Sigmoid colon (tissue), 7 donors: ENCODE data around the gene CRLF1. TPM values are rescaled to one million over a fixed set of nuclear protein-coding genes. Genes with fewer than 3 reads are reported as not detected.
A peak's percentile ranks its signal among the peaks of the same experiment; 100 is the strongest.
"Not testable (repeated sequence)": the region's sequence is repeated elsewhere in the genome, so short reads cannot be mapped to it uniquely, and the experiment has no call there.

Source experiments
- DNase-seq: peaks from one replicate; pipeline ENCODE4 v3.0.0-alpha.2; 2019
- H3K27ac ChIP-seq, 4 donors: fragments of 200-600 bp; sonication (generic); one replicate each; pipeline ENCODE4 v1.5.1; 2016 to 2019; ENCODE audit warnings: mild to moderate bottlenecking in 1 of 4
- H3K27me3 ChIP-seq, 3 donors: fragments of 200-600 bp; sonication (generic); one replicate each; pipeline ENCODE4 v1.5.1; 2019; ENCODE audit warnings: mild to moderate bottlenecking in 1 of 3
- H3K36me3 ChIP-seq, 4 donors: fragments of 200-600 bp; sonication (generic); one replicate each; pipeline ENCODE4 v1.5.1; 2016 to 2019
- H3K4me1 ChIP-seq, 4 donors: fragments of 200-600 bp; sonication (generic); one replicate each; pipeline ENCODE4 v1.5.1; 2017 to 2019
- H3K4me3 ChIP-seq, 4 donors: fragments of 200-600 bp; sonication (generic); one replicate each; pipeline ENCODE4 v1.5.1; 2017 to 2019; ENCODE audit warnings: mild to moderate bottlenecking in 2 of 4, moderate library complexity in 1 of 4
- H3K9me3 ChIP-seq, 4 donors: fragments of 200-600 bp in 3 of 4; sonication (generic) in 3 of 4; one replicate each; pipeline versions ENCODE4 v1.5.1 to v1.6.1; 2013 to 2019
- EP300 ChIP-seq, 4 donors: sonication (generic); formaldehyde crosslinking; IDR thresholded peaks; one replicate each; pipeline ENCODE4 v1.6.1; 2017; ENCODE audit warnings: antibody characterized with exemption in 4 of 4
- POLR2A ChIP-seq, 2 donors: fragments of 450-650 bp; IDR thresholded peaks; one replicate each; pipeline ENCODE4 v1.6.1; 2016; ENCODE audit warnings: antibody characterized with exemption in 2 of 2, mild to moderate bottlenecking in 2 of 2, moderate library complexity in 2 of 2
- POLR2AphosphoS5 ChIP-seq, 4 donors: sonication (generic); formaldehyde crosslinking; IDR thresholded peaks; one replicate each; pipeline ENCODE4 v1.6.1; 2017; ENCODE audit warnings: antibody characterized with exemption in 4 of 4
- WGBS, 2 donors: extraction: QIAGEN DNeasy Blood & Tissue Kit; methylation state at CpG; one replicate each; pipeline ENCODE4 v1.1.7; 2013; 5-methylcytosine and 5-hydroxymethylcytosine counted together
- intact Hi-C: fragments of 100-400 bp; cut with DNase I; formaldehyde crosslinking; loops from one replicate; pipeline ENCODE4 v1.15.1; 2023
- polyA plus RNA-seq, 3 donors: library from polyadenylated mRNA; stranded (reverse); fragments of 200-250 nt; gene quantifications; one replicate each; pipeline ENCODE4 v1.2.3, GENCODE V29; 2013
- total RNA-seq, 4 donors: library from RNA; depleted of rRNA; stranded (reverse); fragments of >200 nt; gene quantifications; one replicate each; pipeline ENCODE4 v1.1.0, GENCODE V29; 2016
- TF ChIP-seq, protein P1 (sequence below), 4 experiments: fragments of 450-650 bp in 3 of 4; fragments of 200-600 bp in 1 of 4; IDR thresholded peaks; one replicate each; pipeline ENCODE4 v1.5.1; 2016 to 2019; ENCODE audit warnings: antibody characterized with exemption in 4 of 4, mild to moderate bottlenecking in 3 of 4, moderate library complexity in 2 of 4
- donor health status: healthy with polysubstance abuse.
- donor health status: Bipolar disorder and iron deficiency.
- donor health status: healthy.

Gene CRLF1
- total and polyA plus RNA-seq, 7 donors, result 0.60 to 28.8 (median 6.1) TPM; not detected in 1

DNA sequence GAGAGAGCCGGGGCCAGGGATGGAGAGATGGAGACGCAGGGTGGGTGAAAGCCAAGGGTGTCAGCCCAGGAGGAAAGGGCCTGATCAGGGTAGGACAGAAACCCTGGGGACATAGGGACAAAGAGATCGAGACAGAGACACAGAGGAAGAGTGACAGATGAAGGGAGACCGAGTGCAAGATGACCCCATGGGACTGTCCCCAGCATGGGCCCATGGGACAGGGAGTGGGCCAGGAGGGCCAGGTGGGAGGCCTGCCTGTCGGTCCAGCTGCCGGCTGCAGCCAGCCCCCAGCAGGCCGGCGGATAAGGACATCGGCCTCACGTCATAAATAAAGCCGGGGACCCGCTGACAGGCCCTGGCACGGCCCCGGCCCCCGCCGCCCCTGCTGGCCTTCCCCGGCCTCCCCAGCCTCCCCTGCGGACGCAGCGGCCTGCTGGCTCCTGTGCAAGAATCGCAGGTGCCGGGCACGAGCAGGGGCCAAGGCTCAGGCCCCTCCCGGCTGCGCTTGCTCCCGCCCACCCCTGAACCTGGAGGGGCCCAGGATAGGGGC, 11.7 kb downstream of the CRLF1 start:
- Histone ChIP-seq H3K9me3 (no peaks in the 10 kb centered on the region), H3K4me3 (peak overlapping the region; percentile 18 to 44 (median 38)), H3K36me3 (peaks cover 0 to 9% (median 4%) of the 10 kb centered on the region in 4 donors), H3K27me3 (peaks cover 12 to 44% (median 28%) of the 10 kb centered on the region in 3 donors), H3K27ac (peak overlapping the region in 1 of 4 donors; percentile 47), H3K4me1 (peaks cover 0 to 28% (median 27%) of the 10 kb centered on the region in 4 donors)
- intact Hi-C loops, result loop anchor here (1.0 kb wide), 1 partner anchor 252 kb away; no protein-coding TSS in a partner anchor
- TF ChIP-seq EP300 (IDR thresholded peaks at IDR 0.05) (no peak), POLR2AphosphoS5 (IDR thresholded peaks at IDR 0.05) (no peak), POLR2A (IDR thresholded peaks at IDR 0.05) (no peak)
- TF ChIP-seq, protein P1, sequence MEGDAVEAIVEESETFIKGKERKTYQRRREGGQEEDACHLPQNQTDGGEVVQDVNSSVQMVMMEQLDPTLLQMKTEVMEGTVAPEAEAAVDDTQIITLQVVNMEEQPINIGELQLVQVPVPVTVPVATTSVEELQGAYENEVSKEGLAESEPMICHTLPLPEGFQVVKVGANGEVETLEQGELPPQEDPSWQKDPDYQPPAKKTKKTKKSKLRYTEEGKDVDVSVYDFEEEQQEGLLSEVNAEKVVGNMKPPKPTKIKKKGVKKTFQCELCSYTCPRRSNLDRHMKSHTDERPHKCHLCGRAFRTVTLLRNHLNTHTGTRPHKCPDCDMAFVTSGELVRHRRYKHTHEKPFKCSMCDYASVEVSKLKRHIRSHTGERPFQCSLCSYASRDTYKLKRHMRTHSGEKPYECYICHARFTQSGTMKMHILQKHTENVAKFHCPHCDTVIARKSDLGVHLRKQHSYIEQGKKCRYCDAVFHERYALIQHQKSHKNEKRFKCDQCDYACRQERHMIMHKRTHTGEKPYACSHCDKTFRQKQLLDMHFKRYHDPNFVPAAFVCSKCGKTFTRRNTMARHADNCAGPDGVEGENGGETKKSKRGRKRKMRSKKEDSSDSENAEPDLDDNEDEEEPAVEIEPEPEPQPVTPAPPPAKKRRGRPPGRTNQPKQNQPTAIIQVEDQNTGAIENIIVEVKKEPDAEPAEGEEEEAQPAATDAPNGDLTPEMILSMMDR (IDR thresholded peaks at IDR 0.05), result no peak
- DNase-seq, result no peak
- 8 to 18% methylated on average over 26 of the region's 26 CpGs for WGBS, 2 donors

DNA sequence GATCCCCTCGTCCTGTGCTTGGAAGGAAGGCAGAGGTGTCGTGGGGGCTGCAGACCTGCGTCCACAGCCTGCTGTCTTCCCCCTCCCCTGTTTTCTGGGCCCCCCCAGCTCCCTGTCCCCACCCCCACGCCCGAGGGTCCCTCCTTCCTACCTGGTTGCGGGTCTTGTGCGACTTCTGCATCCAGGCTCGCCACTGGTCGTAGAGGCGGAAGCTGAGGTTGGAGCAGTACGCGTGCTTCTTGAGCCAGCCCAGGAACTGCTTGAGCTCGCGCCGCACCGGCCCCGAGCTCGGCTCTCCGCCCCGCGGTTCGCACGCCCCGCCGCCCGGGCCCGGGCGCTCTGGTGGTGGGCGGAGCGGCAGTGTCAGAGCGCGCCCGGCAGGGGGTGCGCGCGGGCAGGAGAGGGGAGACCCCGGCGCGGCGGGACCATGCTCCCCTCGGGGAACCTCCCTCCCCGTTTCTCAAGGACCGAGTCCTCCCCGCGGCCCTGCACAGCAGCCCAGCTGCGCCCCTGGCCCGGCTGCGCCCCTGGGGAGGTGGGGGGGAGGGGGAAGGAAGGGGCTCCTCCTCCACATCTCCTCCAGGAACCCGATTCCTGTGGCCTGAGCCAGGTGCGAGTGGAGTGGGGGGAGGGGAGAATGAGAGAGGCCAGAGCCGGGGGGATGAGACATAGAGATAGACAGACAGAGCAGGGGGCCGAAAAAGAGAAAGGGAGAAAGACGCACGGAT, 12.3 kb downstream of the CRLF1 start:
- DNase-seq, result peak; percentile 90
- Histone ChIP-seq H3K36me3 (peaks cover 0 to 9% (median 4%) of the 10 kb centered on the region in 4 donors), H3K4me1 (peaks cover 0 to 34% (median 33%) of the 10 kb centered on the region in 4 donors), H3K9me3 (no peaks in the 10 kb centered on the region), H3K27me3 (peaks cover 12 to 38% (median 23%) of the 10 kb centered on the region in 3 donors), H3K27ac (peak overlapping the region in 2 of 4 donors; percentile 45 to 47), H3K4me3 (peak overlapping the region; percentile 18 to 44 (median 38))
- intact Hi-C loops, result loop anchor here (1.0 kb wide), 1 partner anchor 253 kb away; no protein-coding TSS in a partner anchor
- WGBS, 2 donors, result 1% methylated on average over 54 of the region's 54 CpGs
- TF ChIP-seq EP300 (IDR thresholded peaks at IDR 0.05), result no peak
- TF ChIP-seq POLR2AphosphoS5 (IDR thresholded peaks at IDR 0.05), result peak in 1 of 4 donors; percentile 23
- TF ChIP-seq, protein P1 (IDR thresholded peaks at IDR 0.05), result peak in 3 of 4 experiments; percentile 39 to 94 (median 54)
- TF ChIP-seq POLR2A (IDR thresholded peaks at IDR 0.05), result no peak

DNA sequence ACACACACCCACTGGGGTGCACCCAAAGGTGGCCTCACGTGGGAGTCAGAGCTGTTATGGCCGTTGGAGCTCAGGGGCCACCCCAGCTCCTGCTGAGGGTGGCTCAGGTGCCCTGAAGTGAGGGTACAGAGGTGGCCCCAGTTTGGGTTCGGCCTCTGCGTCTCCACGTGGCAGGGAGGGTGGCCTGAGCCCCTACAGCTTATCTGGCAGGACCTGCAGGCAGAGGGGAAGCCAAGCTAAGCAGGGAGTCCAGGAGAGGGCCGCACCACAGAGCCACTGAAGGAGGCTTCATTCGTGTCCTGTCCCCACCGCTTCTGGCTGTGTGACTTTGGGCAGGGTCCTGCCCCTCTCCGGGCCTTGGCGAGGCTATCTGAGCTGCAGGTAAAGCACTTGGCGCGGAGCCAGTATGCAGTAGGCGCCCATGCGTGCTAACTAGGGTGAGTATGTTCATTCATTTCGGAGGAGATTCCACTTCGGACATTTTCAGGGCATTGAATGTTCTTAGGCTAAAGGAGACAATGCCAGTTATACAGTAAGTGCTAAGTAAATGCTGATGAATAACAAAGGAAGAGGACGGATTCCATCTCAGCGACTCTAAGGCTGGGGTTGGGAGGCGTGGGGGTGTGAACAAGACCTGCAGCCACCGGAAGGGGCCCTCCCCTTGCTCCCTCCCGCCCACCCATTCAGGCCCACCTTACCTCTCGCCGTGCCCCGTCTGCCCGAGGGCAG, 13.1 kb downstream of the CRLF1 start:
- Histone ChIP-seq H3K9me3 (no peaks in the 10 kb centered on the region), H3K27ac (peak overlapping the region in 2 of 4 donors; percentile 45 to 47), H3K36me3 (peaks cover 0 to 9% (median 4%) of the 10 kb centered on the region in 4 donors), H3K4me3 (peak overlapping the region in 3 of 4 donors; percentile 38 to 44 (median 39)), H3K27me3 (peaks cover 8 to 31% (median 15%) of the 10 kb centered on the region in 3 donors), H3K4me1 (peaks cover 0 to 39% (median 35%) of the 10 kb centered on the region in 4 donors)
- DNase-seq, result no peak
- intact Hi-C loops, result loop anchor here (1.0 kb wide), 1 partner anchor 254 kb away; no protein-coding TSS in a partner anchor
- TF ChIP-seq POLR2AphosphoS5 (IDR thresholded peaks at IDR 0.05), result no peak
- TF ChIP-seq, protein P1 (IDR thresholded peaks at IDR 0.05), result no peak
- TF ChIP-seq EP300 (IDR thresholded peaks at IDR 0.05), result no peak
- TF ChIP-seq POLR2A (IDR thresholded peaks at IDR 0.05), result no peak
- 41 to 45% methylated on average over 25 of the region's 25 CpGs for WGBS, 2 donors

DNA sequence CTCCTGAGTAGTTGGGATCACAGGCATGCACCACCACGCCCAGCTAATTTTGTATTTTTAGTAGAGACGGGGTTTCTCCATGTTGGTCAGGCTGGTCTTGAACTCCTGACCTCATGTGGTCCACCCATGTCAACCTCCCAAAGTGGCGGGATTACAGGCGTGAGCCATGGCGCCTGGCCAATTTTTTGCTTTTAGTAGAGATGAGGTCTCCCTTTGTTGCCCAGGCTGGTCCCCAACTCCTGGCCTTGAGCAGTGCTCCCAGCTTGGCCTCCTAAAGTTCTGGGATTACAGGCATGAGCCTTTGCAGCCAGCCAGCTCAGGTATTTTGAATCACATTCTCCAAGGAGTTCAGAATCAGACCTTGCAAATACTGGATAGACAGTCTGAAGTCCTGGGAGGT, 13.9 kb downstream of the CRLF1 start:
- intact Hi-C loops, DNase-seq, H3K27ac ChIP-seq, H3K36me3 ChIP-seq, H3K9me3 ChIP-seq, H3K4me3 ChIP-seq: not testable (repeated sequence)
- Histone ChIP-seq H3K4me1 (peaks cover 0 to 47% (median 41%) of the 10 kb centered on the region in 4 donors), H3K27me3 (peaks cover under 1 to 23% (median 7%) of the 10 kb centered on the region in 3 donors)
- WGBS, 2 donors, result 82% methylated on average over 5 of the region's 5 CpGs
